K562 (cell line): Measurements from ENCODE around the gene MTA1. TPM values are rescaled to one million over a fixed set of nuclear protein-coding genes. Genes with fewer than 3 reads are reported as not detected.

ENCODE experiments used
- ATF7 ChIP-seq: fragments of 450-650 bp; IDR thresholded peaks from 2 replicates; pipeline ENCODE4 v1.7.1; 2014; ENCODE audit warnings: mild to moderate bottlenecking, moderate library complexity
- BDP1 ChIP-seq: IDR thresholded peaks from 3 replicates; pipeline ENCODE4 v1.6.1; 2011; ENCODE audit not compliant: insufficient read length, insufficient read depth
- HEY1 ChIP-seq: fragments of 250-450 bp; sonication (Bioruptor Pico); IDR thresholded peaks from 2 replicates; pipeline ENCODE4 v1.5.0; 2020; ENCODE audit warnings: mild to moderate bottlenecking, moderate library complexity, borderline replicate concordance
- MCM5 ChIP-seq: fragments of 450-650 bp; IDR thresholded peaks from 2 replicates; pipeline ENCODE4 v1.6.1; 2016; ENCODE audit warnings: low read depth
- MECOM ChIP-seq: fragments of 250-450 bp; sonication (Bioruptor Pico); IDR thresholded peaks from 2 replicates; pipeline ENCODE4 v1.8.0; 2022; ENCODE audit warnings: inconsistent platforms
- POLR3G ChIP-seq: IDR thresholded peaks from 2 replicates; pipeline ENCODE4 v1.6.1; 2011; ENCODE audit not compliant: insufficient read length, insufficient replicate concordance; ENCODE audit errors: extremely low read depth
- SUPT5H ChIP-seq: fragments of 450-650 bp; IDR thresholded peaks from 2 replicates; pipeline ENCODE4 v1.6.1; 2016
- ZC3H11A ChIP-seq: IDR thresholded peaks from 2 replicates; pipeline ENCODE4 v1.6.1; 2012; ENCODE audit warnings: low read depth, low read length, improper control_type of control experiment
- ZNF431 ChIP-seq: sonication (generic); formaldehyde crosslinking; IDR thresholded peaks from 2 replicates; pipeline ENCODE4 v1.8.0; 2022; ENCODE audit warnings: mild to moderate bottlenecking, missing genetic modification reagents
- ZNF444 ChIP-seq: fragments of 250-450 bp; sonication (Bioruptor Pico); IDR thresholded peaks from 2 replicates; pipeline ENCODE4 v1.4.0; 2020; ENCODE audit warnings: mild to moderate bottlenecking, moderate library complexity
- polyA plus RNA-seq, 8 experiments: library from polyadenylated mRNA; depleted of rRNA in 4 of 8; stranded (reverse) in 5 of 8; unstranded in 3 of 8; fragments of >200 nt; fragmentation: Nextera tagmentation in 2 of 8; fragmentation: Illumina TruSeq in 1 of 8; extraction: Ambion mirVana in 2 of 8; extraction: Trizol in 1 of 8; gene quantifications; 2 replicates each; pipeline versions ENCODE4 v1.2.1 to v1.2.3, GENCODE V29; 2011 to 2014; ENCODE audit warnings: inconsistent platforms in 1 of 8, missing spikeins in 1 of 8
- total RNA-seq, 7 experiments: library from RNA; depleted of rRNA in 6 of 7; stranded (reverse); fragments of >200 nt in 6 of 7; fragmentation: Illumina TruSeq in 2 of 7; extraction: Trizol in 2 of 7; gene quantifications; 2 replicates each; pipeline versions ENCODE4 v1.2.1 to v1.2.3, GENCODE V29; 2011 to 2021; ENCODE audit warnings: low replicate concordance in 1 of 7
- TF ChIP-seq, protein P1 (sequence below): IDR thresholded peaks from 3 replicates; pipeline ENCODE4 v1.6.1; 2011; ENCODE audit warnings: borderline replicate concordance, mild to moderate bottlenecking, moderate library complexity; ENCODE audit not compliant: insufficient read length; ENCODE audit errors: extremely low read depth
- TF ChIP-seq, protein P2 (sequence below), 2 experiments: fragments of 450-650 bp in 1 of 2; IDR thresholded peaks; 2 replicates each; pipeline ENCODE4 v1.6.1; 2011 to 2017; ENCODE audit warnings: low read depth in 2 of 2, antibody characterized with exemption in 1 of 2, borderline replicate concordance in 1 of 2, low read length in 1 of 2, mild to moderate bottlenecking in 1 of 2, mixed read lengths in 1 of 2; ENCODE audit not compliant: control insufficient read depth in 1 of 2
- TF ChIP-seq, protein P3 (sequence below), 2 experiments: IDR thresholded peaks in 1 of 2; conservative IDR thresholded peaks in 1 of 2; 2 replicates each; pipeline ENCODE4 v1.6.1; 2016; ENCODE audit warnings: low read depth in 2 of 2, mild to moderate bottlenecking in 1 of 2, missing compliant biosample characterization in 1 of 2, missing genetic modification characterization in 1 of 2, moderate library complexity in 1 of 2
- TF ChIP-seq, protein P4 (sequence below): sonication (generic); formaldehyde crosslinking; IDR thresholded peaks from 2 replicates; pipeline ENCODE4 v1.8.1; 2023; ENCODE audit warnings: mild to moderate bottlenecking, missing genetic modification reagents
- TF ChIP-seq, protein P5 (sequence below): fragments of 250-450 bp; sonication (Bioruptor Pico); IDR thresholded peaks from 2 replicates; pipeline ENCODE4 v1.8.0; 2021; ENCODE audit warnings: mild to moderate bottlenecking, moderate library complexity

The MTA1 gene
- total and polyA plus RNA-seq, 9 of the 15 experiments (the other 6 are each of a cell fraction or from before 2014, with no cell fraction given) = 0.13 to 118 (median 32.3) TPM

DNA sequence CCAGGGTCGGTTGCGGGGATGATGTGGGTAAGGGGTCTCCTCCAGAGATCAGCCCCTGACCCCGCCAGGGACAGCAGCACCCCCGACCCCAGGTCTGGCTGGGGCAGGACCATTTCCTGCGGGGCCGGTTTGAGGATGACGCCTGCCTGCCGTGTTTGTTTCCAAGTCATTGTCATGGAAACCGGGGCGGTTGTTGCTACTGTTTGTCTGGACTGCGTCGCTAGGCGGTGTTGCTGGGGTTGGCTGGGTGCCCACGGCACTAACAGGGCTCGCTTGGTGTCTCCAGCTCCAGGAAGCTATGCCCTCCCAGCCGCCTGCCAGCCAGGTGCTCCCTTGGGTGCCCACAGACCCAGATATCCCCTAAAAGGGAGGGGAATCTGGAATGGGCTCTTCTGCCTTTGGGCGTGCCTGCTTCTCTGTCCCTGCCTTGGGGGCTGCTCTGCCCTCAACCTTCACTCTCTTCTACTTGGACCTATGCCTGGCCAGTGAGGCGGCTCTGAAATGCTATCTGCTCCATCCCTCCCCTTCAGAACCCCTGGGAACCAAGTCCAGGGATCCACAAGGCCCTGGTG, 62.3 kb downstream of the MTA1 start (continued):
- TF ChIP-seq, protein P1, sequence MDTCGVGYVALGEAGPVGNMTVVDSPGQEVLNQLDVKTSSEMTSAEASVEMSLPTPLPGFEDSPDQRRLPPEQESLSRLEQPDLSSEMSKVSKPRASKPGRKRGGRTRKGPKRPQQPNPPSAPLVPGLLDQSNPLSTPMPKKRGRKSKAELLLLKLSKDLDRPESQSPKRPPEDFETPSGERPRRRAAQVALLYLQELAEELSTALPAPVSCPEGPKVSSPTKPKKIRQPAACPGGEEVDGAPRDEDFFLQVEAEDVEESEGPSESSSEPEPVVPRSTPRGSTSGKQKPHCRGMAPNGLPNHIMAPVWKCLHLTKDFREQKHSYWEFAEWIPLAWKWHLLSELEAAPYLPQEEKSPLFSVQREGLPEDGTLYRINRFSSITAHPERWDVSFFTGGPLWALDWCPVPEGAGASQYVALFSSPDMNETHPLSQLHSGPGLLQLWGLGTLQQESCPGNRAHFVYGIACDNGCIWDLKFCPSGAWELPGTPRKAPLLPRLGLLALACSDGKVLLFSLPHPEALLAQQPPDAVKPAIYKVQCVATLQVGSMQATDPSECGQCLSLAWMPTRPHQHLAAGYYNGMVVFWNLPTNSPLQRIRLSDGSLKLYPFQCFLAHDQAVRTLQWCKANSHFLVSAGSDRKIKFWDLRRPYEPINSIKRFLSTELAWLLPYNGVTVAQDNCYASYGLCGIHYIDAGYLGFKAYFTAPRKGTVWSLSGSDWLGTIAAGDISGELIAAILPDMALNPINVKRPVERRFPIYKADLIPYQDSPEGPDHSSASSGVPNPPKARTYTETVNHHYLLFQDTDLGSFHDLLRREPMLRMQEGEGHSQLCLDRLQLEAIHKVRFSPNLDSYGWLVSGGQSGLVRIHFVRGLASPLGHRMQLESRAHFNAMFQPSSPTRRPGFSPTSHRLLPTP = no peak
- TF ChIP-seq, protein P2, sequence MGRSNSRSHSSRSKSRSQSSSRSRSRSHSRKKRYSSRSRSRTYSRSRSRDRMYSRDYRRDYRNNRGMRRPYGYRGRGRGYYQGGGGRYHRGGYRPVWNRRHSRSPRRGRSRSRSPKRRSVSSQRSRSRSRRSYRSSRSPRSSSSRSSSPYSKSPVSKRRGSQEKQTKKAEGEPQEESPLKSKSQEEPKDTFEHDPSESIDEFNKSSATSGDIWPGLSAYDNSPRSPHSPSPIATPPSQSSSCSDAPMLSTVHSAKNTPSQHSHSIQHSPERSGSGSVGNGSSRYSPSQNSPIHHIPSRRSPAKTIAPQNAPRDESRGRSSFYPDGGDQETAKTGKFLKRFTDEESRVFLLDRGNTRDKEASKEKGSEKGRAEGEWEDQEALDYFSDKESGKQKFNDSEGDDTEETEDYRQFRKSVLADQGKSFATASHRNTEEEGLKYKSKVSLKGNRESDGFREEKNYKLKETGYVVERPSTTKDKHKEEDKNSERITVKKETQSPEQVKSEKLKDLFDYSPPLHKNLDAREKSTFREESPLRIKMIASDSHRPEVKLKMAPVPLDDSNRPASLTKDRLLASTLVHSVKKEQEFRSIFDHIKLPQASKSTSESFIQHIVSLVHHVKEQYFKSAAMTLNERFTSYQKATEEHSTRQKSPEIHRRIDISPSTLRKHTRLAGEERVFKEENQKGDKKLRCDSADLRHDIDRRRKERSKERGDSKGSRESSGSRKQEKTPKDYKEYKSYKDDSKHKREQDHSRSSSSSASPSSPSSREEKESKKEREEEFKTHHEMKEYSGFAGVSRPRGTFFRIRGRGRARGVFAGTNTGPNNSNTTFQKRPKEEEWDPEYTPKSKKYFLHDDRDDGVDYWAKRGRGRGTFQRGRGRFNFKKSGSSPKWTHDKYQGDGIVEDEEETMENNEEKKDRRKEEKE (IDR thresholded peaks at IDR 0.05; ENCODE audit: borderline replicate concordance in 1 of 2, control insufficient read depth in 1 of 2, low read depth in 2 of 2, low read length in 1 of 2) = no peak
- TF ChIP-seq ZNF431 (CRISPR knock-in tag) (no peak), ZNF444 (CRISPR knock-in tag) (no peak), POLR3G (no peak), SUPT5H (no peak), MECOM (CRISPR knock-in tag) (no peak), MCM5 (no peak), HEY1 (no peak), BDP1 (no peak), ATF7 (peak; percentile 43; the same call in 1 of the 2 replicates), ZC3H11A (no peak)
- TF ChIP-seq, protein P3, sequence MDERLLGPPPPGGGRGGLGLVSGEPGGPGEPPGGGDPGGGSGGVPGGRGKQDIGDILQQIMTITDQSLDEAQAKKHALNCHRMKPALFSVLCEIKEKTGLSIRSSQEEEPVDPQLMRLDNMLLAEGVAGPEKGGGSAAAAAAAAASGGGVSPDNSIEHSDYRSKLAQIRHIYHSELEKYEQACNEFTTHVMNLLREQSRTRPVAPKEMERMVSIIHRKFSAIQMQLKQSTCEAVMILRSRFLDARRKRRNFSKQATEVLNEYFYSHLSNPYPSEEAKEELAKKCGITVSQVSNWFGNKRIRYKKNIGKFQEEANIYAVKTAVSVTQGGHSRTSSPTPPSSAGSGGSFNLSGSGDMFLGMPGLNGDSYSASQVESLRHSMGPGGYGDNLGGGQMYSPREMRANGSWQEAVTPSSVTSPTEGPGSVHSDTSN (CRISPR knock-in tag; IDR thresholded peaks at IDR 0.05; ENCODE audit: low read depth) = no peak
- TF ChIP-seq, protein P3 (tag; conservative IDR thresholded peaks at IDR 0.05; ENCODE audit: low read depth) = no peak
- TF ChIP-seq, protein P4, sequence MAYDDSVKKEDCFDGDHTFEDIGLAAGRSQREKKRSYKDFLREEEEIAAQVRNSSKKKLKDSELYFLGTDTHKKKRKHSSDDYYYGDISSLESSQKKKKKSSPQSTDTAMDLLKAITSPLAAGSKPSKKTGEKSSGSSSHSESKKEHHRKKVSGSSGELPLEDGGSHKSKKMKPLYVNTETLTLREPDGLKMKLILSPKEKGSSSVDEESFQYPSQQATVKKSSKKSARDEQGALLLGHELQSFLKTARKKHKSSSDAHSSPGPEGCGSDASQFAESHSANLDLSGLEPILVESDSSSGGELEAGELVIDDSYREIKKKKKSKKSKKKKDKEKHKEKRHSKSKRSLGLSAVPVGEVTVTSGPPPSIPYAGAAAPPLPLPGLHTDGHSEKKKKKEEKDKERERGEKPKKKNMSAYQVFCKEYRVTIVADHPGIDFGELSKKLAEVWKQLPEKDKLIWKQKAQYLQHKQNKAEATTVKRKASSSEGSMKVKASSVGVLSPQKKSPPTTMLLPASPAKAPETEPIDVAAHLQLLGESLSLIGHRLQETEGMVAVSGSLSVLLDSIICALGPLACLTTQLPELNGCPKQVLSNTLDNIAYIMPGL (CRISPR knock-in tag) = no peak
- TF ChIP-seq, protein P5, sequence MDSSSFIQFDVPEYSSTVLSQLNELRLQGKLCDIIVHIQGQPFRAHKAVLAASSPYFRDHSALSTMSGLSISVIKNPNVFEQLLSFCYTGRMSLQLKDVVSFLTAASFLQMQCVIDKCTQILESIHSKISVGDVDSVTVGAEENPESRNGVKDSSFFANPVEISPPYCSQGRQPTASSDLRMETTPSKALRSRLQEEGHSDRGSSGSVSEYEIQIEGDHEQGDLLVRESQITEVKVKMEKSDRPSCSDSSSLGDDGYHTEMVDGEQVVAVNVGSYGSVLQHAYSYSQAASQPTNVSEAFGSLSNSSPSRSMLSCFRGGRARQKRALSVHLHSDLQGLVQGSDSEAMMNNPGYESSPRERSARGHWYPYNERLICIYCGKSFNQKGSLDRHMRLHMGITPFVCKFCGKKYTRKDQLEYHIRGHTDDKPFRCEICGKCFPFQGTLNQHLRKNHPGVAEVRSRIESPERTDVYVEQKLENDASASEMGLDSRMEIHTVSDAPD = no peak
